HCT116 (cell line): ENCODE data around the gene NR2E1. TPM values are rescaled to one million over a fixed set of nuclear protein-coding genes. Genes with fewer than 3 reads are reported as not detected.

Experiments used
- ATAC-seq: fragments of 200-7000 bp; cut with Tn5 transposase; 2 replicates; pipeline ENCODE4 v1.9.1; 2020; ENCODE audit warnings: mild to moderate bottlenecking, moderate library complexity
- BruUV-seq: library from RNA; stranded (reverse); fragments of 400-500 nt; replicated peaks from 2 replicates; lab custom pipeline; 2021; lab: Mats Ljungman, UMichigan
- CTCF ChIA-PET: fragments of 300-600 bp; sonication (Branson Sonifier 250); formaldehyde crosslinking; loops from one replicate; lab custom pipeline; 2021; ENCODE audit warnings: antibody characterized with exemption; lab: Charles Lee
- POLR2A ChIA-PET: fragments of 300-600, 350-600 bp; sonication (Branson Sonifier 250); formaldehyde crosslinking; loops from one replicate; lab custom pipeline; 2021; ENCODE audit warnings: antibody characterized with exemption; lab: Charles Lee
- RAD21 ChIA-PET, 2 experiments: fragments of 300-600 bp; sonication (Branson Sonifier 250); formaldehyde crosslinking; loops; one replicate each; lab custom pipeline; 2023; ENCODE audit warnings: low total read pairs in 2 of 2; ENCODE audit not compliant: uncharacterized antibody in 2 of 2, unreplicated experiment in 2 of 2, low non-redundant PET in 1 of 2; lab: Charles Lee
- DNase-seq: peaks from one replicate; pipeline ENCODE4 v3.0.0-alpha.2; 2010; ENCODE audit warnings: low read depth, low spot score
- H2AFZ ChIP-seq: fragments of 200-600 bp; shearing (Covaris generic), sonication (generic); 2 replicates; pipeline ENCODE4 v1.6.1; 2017; ENCODE audit warnings: low read depth, mixed run types, mixed read lengths, antibody characterized with exemption, low read length; ENCODE audit not compliant: poor library complexity, severe bottlenecking
- H3K27ac ChIP-seq: 2 replicates; pipeline ENCODE4 v1.5.1; 2012; ENCODE audit warnings: low read depth, low read length
- H3K27me3 ChIP-seq: fragments of 200-600 bp; sonication (generic); 2 replicates; pipeline ENCODE4 v1.6.1; 2016; ENCODE audit warnings: mixed run types, low read length, mixed read lengths; ENCODE audit not compliant: insufficient read depth
- H3K36me3 ChIP-seq, 2 experiments: fragments of 200-500 bp in 1 of 2; fragments of 200-600 bp in 1 of 2; sonication (Bioruptor generic) in 1 of 2; sonication (generic) in 1 of 2; 2 replicates each; pipeline versions ENCODE4 v1.5.1 to v1.6.1; 2014 to 2016; ENCODE audit warnings: low read length in 2 of 2, inconsistent platforms in 1 of 2, mixed read lengths in 1 of 2, mixed run types in 1 of 2; ENCODE audit not compliant: insufficient read depth in 2 of 2, control insufficient read depth in 1 of 2
- H3K4me1 ChIP-seq, 2 experiments: fragments of 200-600 bp in 1 of 2; sonication (generic) in 1 of 2; 2 replicates each; pipeline versions ENCODE4 v1.5.1 to v1.6.1; 2012 to 2017; ENCODE audit warnings: low read length in 2 of 2, inconsistent platforms in 1 of 2, mild to moderate bottlenecking in 1 of 2, mixed read lengths in 1 of 2, mixed run types in 1 of 2, moderate library complexity in 1 of 2; ENCODE audit not compliant: insufficient read depth in 2 of 2, control insufficient read depth in 1 of 2
- H3K4me2 ChIP-seq: fragments of 200-600 bp; sonication (generic); 2 replicates; pipeline ENCODE4 v1.6.1; 2017; ENCODE audit warnings: mixed run types, low read length, mixed read lengths
- H3K4me3 ChIP-seq, 2 experiments: fragments of 200-600 bp in 1 of 2; sonication (generic) in 1 of 2; replicated peaks in 1 of 2; 2 replicates each; pipeline ENCODE4 v1.5.1; 2011 to 2016; ENCODE audit warnings: low read length in 2 of 2, control low read depth in 1 of 2, low read depth in 1 of 2, mild to moderate bottlenecking in 1 of 2, mixed read lengths in 1 of 2, mixed run types in 1 of 2
- H3K79me2 ChIP-seq: fragments of 200-600 bp; sonication (generic); 2 replicates; pipeline ENCODE4 v1.6.1; 2017; ENCODE audit warnings: mild to moderate bottlenecking, mixed run types, low read length, moderate library complexity, mixed read lengths; ENCODE audit not compliant: insufficient read depth
- H3K9ac ChIP-seq: fragments of 200-600 bp; sonication (generic); 2 replicates; pipeline ENCODE4 v1.6.1; 2016; ENCODE audit warnings: low read length, mixed read lengths
- H3K9me2 ChIP-seq: fragments of 200-600 bp; sonication (generic), shearing (Covaris generic); 2 replicates; pipeline ENCODE4 v1.6.1; 2017; ENCODE audit warnings: mixed run types, mild to moderate bottlenecking, moderate library complexity; ENCODE audit not compliant: insufficient read depth
- H3K9me3 ChIP-seq, 2 experiments: fragments of 200-500 bp in 1 of 2; fragments of 200-600 bp in 1 of 2; sonication (Bioruptor generic) in 1 of 2; sonication (generic) in 1 of 2; 2 replicates each; pipeline ENCODE4 v1.6.1; 2014 to 2017; ENCODE audit warnings: low read length in 2 of 2, mixed read lengths in 2 of 2, inconsistent platforms in 1 of 2, low read depth in 1 of 2, mild to moderate bottlenecking in 1 of 2, mixed run types in 1 of 2, moderate library complexity in 1 of 2; ENCODE audit not compliant: control insufficient read depth in 1 of 2, insufficient read depth in 1 of 2
- H4K20me1 ChIP-seq: fragments of 200-600 bp; sonication (generic), shearing (Covaris generic); 2 replicates; pipeline ENCODE4 v1.6.1; 2017; ENCODE audit warnings: mixed run types, mild to moderate bottlenecking, moderate library complexity; ENCODE audit not compliant: insufficient read depth
- CBX3 ChIP-seq: IDR thresholded peaks from 2 replicates; pipeline ENCODE4 v1.6.1; 2012; ENCODE audit warnings: low read depth
- CEBPB ChIP-seq: IDR thresholded peaks from 2 replicates; pipeline ENCODE4 v1.6.1; 2012; ENCODE audit warnings: low read depth
- EZH2phosphoT487 ChIP-seq: fragments of 200-600 bp; IDR thresholded peaks from 2 replicates; pipeline ENCODE4 v1.6.1; 2018; ENCODE audit warnings: antibody characterized with exemption, borderline replicate concordance
- FOSL1 ChIP-seq: IDR thresholded peaks from 2 replicates; pipeline ENCODE4 v1.6.1; 2012; ENCODE audit warnings: low read depth
- SIN3A ChIP-seq: IDR thresholded peaks from 2 replicates; pipeline ENCODE4 v1.6.1; 2012; ENCODE audit warnings: low read depth
- intact Hi-C: fragments of 100-400 bp; cut with micrococcal nuclease; formaldehyde crosslinking; loops from 2 replicates; pipeline ENCODE4 v1.10.0; 2022
- total RNA-seq: library from RNA; stranded (reverse); gene quantifications from one replicate; pipeline ENCODE4 v1.2.1, GENCODE V29; 2021; ENCODE audit not compliant: unreplicated experiment
- TF ChIP-seq, protein P1 (sequence below): IDR thresholded peaks from 2 replicates; pipeline ENCODE4 v1.6.1; 2012

Gene NR2E1
- total RNA-seq, 1 experiment from 2014 or later, result not detected

- TF ChIP-seq, protein P1, sequence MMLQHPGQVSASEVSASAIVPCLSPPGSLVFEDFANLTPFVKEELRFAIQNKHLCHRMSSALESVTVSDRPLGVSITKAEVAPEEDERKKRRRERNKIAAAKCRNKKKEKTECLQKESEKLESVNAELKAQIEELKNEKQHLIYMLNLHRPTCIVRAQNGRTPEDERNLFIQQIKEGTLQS, result peak; percentile 65; the same call in 1 of the 2 replicates
- 0 out of 2 replicates have a peak, but pooled peaks have one; percentile 56 for TF ChIP-seq CBX3
- TF ChIP-seq CEBPB, result no peak
These were observed 32.1 kb upstream of the NR2E1 start (continued) for GRCh38 chr6:108133594-108134179.

DNA sequence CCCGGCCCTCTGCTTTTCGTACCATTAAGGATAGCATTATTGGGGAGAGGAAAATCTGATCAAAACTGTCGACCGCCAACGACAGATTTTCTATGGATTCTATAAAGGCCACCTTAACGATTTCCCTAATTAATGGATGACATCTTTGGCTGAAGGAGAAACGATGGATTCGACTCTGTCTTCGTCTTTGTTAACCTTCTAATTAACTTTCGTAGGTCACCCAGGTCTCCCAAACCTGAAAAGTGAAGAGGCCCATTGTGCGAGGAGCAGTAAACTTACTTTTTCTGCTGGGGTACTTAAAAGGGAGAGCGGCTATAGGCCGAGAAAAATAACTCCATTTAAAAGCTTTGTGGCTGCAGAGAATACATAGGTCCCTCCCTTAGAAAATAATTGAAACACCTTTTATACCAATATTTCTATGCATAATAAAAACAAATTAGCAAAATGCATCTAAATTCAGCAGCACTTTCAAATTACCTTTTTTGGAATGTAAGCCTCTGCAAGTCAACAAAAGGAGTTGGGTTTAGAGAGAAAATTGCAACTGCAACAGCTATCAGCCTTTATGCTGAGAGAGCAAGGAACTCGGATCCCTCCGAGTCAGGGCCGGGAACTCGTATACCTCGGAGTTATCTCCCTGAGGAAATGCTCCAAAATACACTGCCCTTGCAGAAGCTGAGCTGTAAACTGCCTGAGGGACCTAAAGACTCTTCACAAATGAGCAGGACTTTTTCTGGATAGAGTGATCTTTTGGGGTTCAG is 31.4 kb upstream of the NR2E1 start:
- peak overlapping the region; percentile 100 for H2AFZ ChIP-seq
- peak overlapping the region; percentile 37 to 61 for H3K4me3 ChIP-seq
- TF ChIP-seq FOSL1 (no peak), CEBPB (no peak), SIN3A (0 out of 2 replicates have a peak, but pooled peaks have one; percentile 11)
- TF ChIP-seq, all 23 proteins: peak for 1
- no peaks in the 10 kb centered on the region for H3K79me2 ChIP-seq
- no peaks in the 10 kb centered on the region for H4K20me1 ChIP-seq
- no peaks in the 10 kb centered on the region for H3K9me2 ChIP-seq
- H3K9me3 ChIP-seq, result no peaks in the 10 kb centered on the region
- ChIA-PET CTCF (interaction anchor here (1.3 kb wide), 1 partner anchor 357 kb away, joined by 4 read pairs; no protein-coding TSS in a partner anchor), POLR2A (interaction anchor here (1.0 to 1.3 kb wide), 2 partner anchors 9 to 11 kb away, joined by 3 read pairs; no protein-coding TSS in a partner anchor), RAD21 (no interaction called here)
- H3K36me3 ChIP-seq, result no peaks in the 10 kb centered on the region
- DNase-seq, result no peak
- peak overlapping the region; percentile 56 for H3K9ac ChIP-seq
- intact Hi-C loops, result no loop called here
- no peaks in the 10 kb centered on the region for H3K27me3 ChIP-seq
- no peak overlapping the region for H3K27ac ChIP-seq
- peaks cover 12 to 21% of the 10 kb centered on the region in 2 experiments; a peak in 3 of 4 replicates for H3K4me1 ChIP-seq
- peak overlapping the region; percentile 92 for H3K4me2 ChIP-seq
- no TSS peak for BruUV-seq
- peak; percentile 16; the same call in 1 of the 2 replicates for ATAC-seq

- RAD21 ChIA-PET, result no interaction called here
- POLR2A ChIA-PET, result no interaction called here
- no peaks in the 10 kb centered on the region for H3K9me3 ChIP-seq
- H4K20me1 ChIP-seq, result no peaks in the 10 kb centered on the region
- BruUV-seq, result no TSS peak
- H2AFZ ChIP-seq, result no peak overlapping the region
- ATAC-seq, result no peak
- no peak overlapping the region for H3K27ac ChIP-seq
- no peak overlapping the region for H3K4me3 ChIP-seq
- no peak for DNase-seq
- H3K36me3 ChIP-seq, result no peaks in the 10 kb centered on the region
- no peak for TF ChIP-seq EZH2phosphoT487
- H3K27me3 ChIP-seq, result no peaks in the 10 kb centered on the region
- no peaks in the 10 kb centered on the region for H3K4me1 ChIP-seq
- H3K9me2 ChIP-seq, result no peaks in the 10 kb centered on the region
- intact Hi-C loops, result no loop called here
- CTCF ChIA-PET, result no interaction called here
- no peak overlapping the region for H3K4me2 ChIP-seq
- no peaks in the 10 kb centered on the region for H3K79me2 ChIP-seq
- no peak overlapping the region for H3K9ac ChIP-seq
These were observed 23.6 kb upstream of the NR2E1 start for GRCh38 chr6:108142240-108142639.
